A549 treated with AZD9567 at 1 μM for 4 hours (cell line): ENCODE results near the gene SLC22A14. TPM values are rescaled to one million over a fixed set of nuclear protein-coding genes. Genes with fewer than 3 reads are reported as not detected.

Source experiments
- total RNA-seq: library from RNA; stranded (reverse); fragments of 200-300 nt; extraction: Qiagen RNA extraction; gene quantifications from 5 replicates; pipeline ENCODE4 v1.2.3, GENCODE V29; 2022; ENCODE audit not compliant: insufficient read depth

Gene SLC22A14
- 0.05 to 0.13 TPM (median 0.07 TPM) in 4 of 5 replicates, not detected in the other for total RNA-seq

GRCh38 chr3:38281895-38282686 is at the start of gene SLC22A14:
SLC22A14 (plus strand) TSS chr3:38282294; CDS start chr3:38306027, 23,733 bp downstream.

GRCh38 chr3:38265604-38266307 is 16.3 kb upstream of the SLC22A14 start, which contains the start of gene SLC22A13:
SLC22A13 (plus strand) TSS chr3:38265812; CDS start chr3:38265861, 49 bp downstream.

GRCh38 chr3:38346587-38347410 is 64.7 kb downstream of the SLC22A14 start, which contains the start of gene XYLB:
XYLB (plus strand) TSS chr3:38346785; CDS start chr3:38346869, 84 bp downstream.

Other genes with a start within 250 kb of the SLC22A14 start
- 0.03 to 0.12 TPM (median 0.08 TPM) in 4 of 5 replicates, not detected in the other for gene DLEC1, start 243.1 kb upstream of the SLC22A14 start, total RNA-seq
- gene ACAA1, start 145.2 kb upstream of the SLC22A14 start, total RNA-seq = 35.8 to 53.9 TPM (median 50.4 TPM) in 5 replicates
- 21.5 to 37.7 TPM (median 23.4 TPM) in 5 replicates for gene MYD88, start 143.6 kb upstream of the SLC22A14 start, total RNA-seq
- 28.0 to 43.1 TPM (median 34.8 TPM) in 5 replicates for gene OXSR1, start 116.8 kb upstream of the SLC22A14 start, total RNA-seq
- 0.06 to 0.12 TPM (median 0.10 TPM) in 3 of 5 replicates, not detected in the others for gene SLC22A13, start 16.5 kb upstream of the SLC22A14 start, total RNA-seq
- gene XYLB, start 64.5 kb downstream of the SLC22A14 start, total RNA-seq = 3.5 to 4.6 TPM (median 4.2 TPM) in 5 replicates
- 0.99 to 2.7 TPM (median 2.2 TPM) in 5 replicates for gene ACVR2B, start 171.6 kb downstream of the SLC22A14 start, total RNA-seq
- gene EXOG, start 214.0 kb downstream of the SLC22A14 start, total RNA-seq = 7.6 to 18.4 TPM (median 12.8 TPM) in 5 replicates